Stimulated activated memory B cell treated with anti-CD40 and anti-IgM and Interleukin-4, amounts not matched to agents 10 μg/mL and 1 μg/mL and 100 μg/mL, for 72 hours (primary cell): ENCODE results near the gene JPT1.
"Not testable (repeated sequence)": the region's sequence is repeated elsewhere in the genome, so short reads cannot be mapped to it uniquely, and the experiment has no call there.

Experiments
- ATAC-seq: fragments of 150-1000 bp; cut with Tn5 transposase; 2 replicates; pipeline ENCODE4 v1.10.0; 2021
- H3K27ac Mint-ChIP-seq: one replicate; pipeline ENCODE4 v1.8.0; 2022; ENCODE audit warnings: mild to moderate bottlenecking, mixed read lengths
- H3K27me3 Mint-ChIP-seq: one replicate; pipeline ENCODE4 v1.8.0; 2022; ENCODE audit warnings: mixed read lengths
- H3K36me3 Mint-ChIP-seq: one replicate; pipeline ENCODE4 v1.8.0; 2022; ENCODE audit warnings: mixed read lengths
- H3K4me1 Mint-ChIP-seq: one replicate; pipeline ENCODE4 v1.8.0; 2022; ENCODE audit warnings: mixed read lengths
- H3K4me3 Mint-ChIP-seq: one replicate; pipeline ENCODE4 v1.8.0; 2022; ENCODE audit warnings: mild to moderate bottlenecking, moderate library complexity, mixed read lengths
- H3K9me3 Mint-ChIP-seq: one replicate; pipeline ENCODE4 v1.8.0; 2022; ENCODE audit warnings: mixed read lengths

JPT1 gene

GRCh38 chr17:75142236-75142971 is 11.9 kb downstream of the JPT1 start:
- no peak overlapping the region for H3K27ac Mint-ChIP-seq
- H3K36me3 Mint-ChIP-seq, result peaks cover 44% of the 10 kb centered on the region
- no peaks in the 10 kb centered on the region for H3K9me3 Mint-ChIP-seq
- H3K4me3 Mint-ChIP-seq, result no peak overlapping the region
- no peak for ATAC-seq
- no peaks in the 10 kb centered on the region for H3K27me3 Mint-ChIP-seq
- peaks cover 23% of the 10 kb centered on the region for H3K4me1 Mint-ChIP-seq

GRCh38 chr17:75138519-75138918 is 15.8 kb downstream of the JPT1 start:
- no peak overlapping the region for H3K27ac Mint-ChIP-seq
- H3K27me3 Mint-ChIP-seq, result no peaks in the 10 kb centered on the region
- peaks cover 16% of the 10 kb centered on the region for H3K4me1 Mint-ChIP-seq
- H3K9me3 Mint-ChIP-seq, result no peaks in the 10 kb centered on the region
- ATAC-seq, result no peak
- peaks cover 13% of the 10 kb centered on the region for H3K36me3 Mint-ChIP-seq
- H3K4me3 Mint-ChIP-seq, result no peak overlapping the region

- Mint-ChIP-seq H3K4me1 (peaks cover 16% of the 10 kb centered on the region), H3K36me3 (peaks cover 10% of the 10 kb centered on the region)
- not testable (repeated sequence) for H3K27me3 Mint-ChIP-seq, ATAC-seq, H3K27ac Mint-ChIP-seq, H3K9me3 Mint-ChIP-seq, H3K4me3 Mint-ChIP-seq
These were observed 16.6 kb downstream of the JPT1 start for GRCh38 chr17:75137762-75138161.

- H3K36me3 Mint-ChIP-seq, result peaks cover under 1% of the 10 kb centered on the region
- H3K4me3 Mint-ChIP-seq, result no peak overlapping the region
- ATAC-seq, result no peak
- H3K27ac Mint-ChIP-seq, result peak overlapping the region; percentile 44
- H3K4me1 Mint-ChIP-seq, result peaks cover 8% of the 10 kb centered on the region
- H3K27me3 Mint-ChIP-seq, result no peaks in the 10 kb centered on the region
- H3K9me3 Mint-ChIP-seq, result no peaks in the 10 kb centered on the region
These were observed 18.4 kb downstream of the JPT1 start for GRCh38 chr17:75135946-75136345.

- H3K9me3 Mint-ChIP-seq, result no peaks in the 10 kb centered on the region
- H3K4me1 Mint-ChIP-seq, result peaks cover 8% of the 10 kb centered on the region
- no peaks in the 10 kb centered on the region for H3K27me3 Mint-ChIP-seq
- no peak for ATAC-seq
- peaks cover 2% of the 10 kb centered on the region for H3K36me3 Mint-ChIP-seq
- no peak overlapping the region for H3K4me3 Mint-ChIP-seq
- peak overlapping the region; percentile 44 for H3K27ac Mint-ChIP-seq
These were observed 18.9 kb downstream of the JPT1 start for GRCh38 chr17:75135452-75135851.

GRCh38 chr17:75133607-75134347 is 20.5 kb downstream of the JPT1 start:
- not testable (repeated sequence) for H3K4me3 Mint-ChIP-seq, H3K27ac Mint-ChIP-seq, H3K9me3 Mint-ChIP-seq, ATAC-seq, H3K27me3 Mint-ChIP-seq
- H3K4me1 Mint-ChIP-seq, result peaks cover 21% of the 10 kb centered on the region
- peaks cover 16% of the 10 kb centered on the region for H3K36me3 Mint-ChIP-seq

GRCh38 chr17:75133001-75133400 is 21.3 kb downstream of the JPT1 start:
- Mint-ChIP-seq H3K27ac (no peak overlapping the region), H3K4me3 (no peak overlapping the region), H3K4me1 (peaks cover 28% of the 10 kb centered on the region), H3K36me3 (peaks cover 17% of the 10 kb centered on the region), H3K9me3 (no peaks in the 10 kb centered on the region), H3K27me3 (no peaks in the 10 kb centered on the region)
- ATAC-seq, result no peak

GRCh38 chr17:75132018-75133000 is 22.0 kb downstream of the JPT1 start:
- not testable (repeated sequence) for H3K9me3 Mint-ChIP-seq, H3K27me3 Mint-ChIP-seq, ATAC-seq
- Mint-ChIP-seq H3K4me1 (peaks cover 29% of the 10 kb centered on the region), H3K27ac (peak overlapping the region; percentile 87), H3K36me3 (peaks cover 17% of the 10 kb centered on the region), H3K4me3 (peak overlapping the region; percentile 92)

- Mint-ChIP-seq H3K27me3 (no peaks in the 10 kb centered on the region), H3K4me3 (peak within 1 kb of the TSS; percentile 92), H3K9me3 (no peaks in the 10 kb centered on the region), H3K4me1 (peaks cover 29% of the 10 kb centered on the region), H3K27ac (peak within 1 kb of the TSS; percentile 87), H3K36me3 (peaks cover 17% of the 10 kb centered on the region)
- ATAC-seq, result peak; percentile 93
These were observed 22.9 kb downstream of the JPT1 start, which contains the start of gene NT5C for GRCh38 chr17:75131278-75132017. TSS of gene NT5C (minus strand) at chr17:75131742. CDS start at chr17:75131707, 35 bp downstream.

- H3K27ac Mint-ChIP-seq, result peak overlapping the region; percentile 87
- H3K36me3 Mint-ChIP-seq, result peaks cover 17% of the 10 kb centered on the region
These were observed 23.6 kb downstream of the JPT1 start for GRCh38 chr17:75130632-75131277.

GRCh38 chr17:75130059-75130631 is 24.2 kb downstream of the JPT1 start:
- H3K4me1 Mint-ChIP-seq, result peaks cover 41% of the 10 kb centered on the region
- H3K27ac Mint-ChIP-seq, result peak overlapping the region; percentile 87
- peaks cover 17% of the 10 kb centered on the region for H3K36me3 Mint-ChIP-seq
- ATAC-seq, result no peak
- no peaks in the 10 kb centered on the region for H3K9me3 Mint-ChIP-seq
- no peaks in the 10 kb centered on the region for H3K27me3 Mint-ChIP-seq
- H3K4me3 Mint-ChIP-seq, result peak overlapping the region; percentile 92

More at GRCh38 chr17:75130632-75131277, 23.6 kb downstream of the JPT1 start:
- Mint-ChIP-seq H3K27me3 (no peaks in the 10 kb centered on the region), H3K4me3 (peak overlapping the region; percentile 92), H3K9me3 (no peaks in the 10 kb centered on the region), H3K4me1 (peaks cover 36% of the 10 kb centered on the region)
- ATAC-seq, result peak; percentile 69

GRCh38 chr17:75129576-75129975 is 24.7 kb downstream of the JPT1 start:
- peaks cover 17% of the 10 kb centered on the region for H3K36me3 Mint-ChIP-seq
- no peaks in the 10 kb centered on the region for H3K9me3 Mint-ChIP-seq
- no peak overlapping the region for H3K27ac Mint-ChIP-seq
- ATAC-seq, result no peak
- H3K4me3 Mint-ChIP-seq, result peak overlapping the region; percentile 41
- H3K27me3 Mint-ChIP-seq, result no peaks in the 10 kb centered on the region
- peaks cover 47% of the 10 kb centered on the region for H3K4me1 Mint-ChIP-seq

- H3K4me3 Mint-ChIP-seq, result no peak overlapping the region
- H3K36me3 Mint-ChIP-seq, result peaks cover 17% of the 10 kb centered on the region
- ATAC-seq, result no peak
- H3K4me1 Mint-ChIP-seq, result peaks cover 54% of the 10 kb centered on the region
- H3K27me3 Mint-ChIP-seq, result no peaks in the 10 kb centered on the region
- no peak overlapping the region for H3K27ac Mint-ChIP-seq
- H3K9me3 Mint-ChIP-seq, result no peaks in the 10 kb centered on the region
These were observed 25.4 kb downstream of the JPT1 start for GRCh38 chr17:75128694-75129505.
